Body of pancreas (tissue), 4 donors: Measurements from ENCODE around the gene FAM193B. TPM values are rescaled to one million over a fixed set of nuclear protein-coding genes. Genes with fewer than 3 reads are reported as not detected.
"Not testable (repeated sequence)": the region's sequence is repeated elsewhere in the genome, so short reads cannot be mapped to it uniquely, and the experiment has no call there.

ENCODE experiments used
- ATAC-seq: fragments of 150-250 bp; one replicate; pipeline ENCODE4 v1.9.1; 2016
- DNase-seq, 4 donors: peaks; one replicate each; pipeline ENCODE4 v3.0.0-alpha.2; 2019
- H3K27ac ChIP-seq, 4 donors: fragments of 200-600 bp; sonication (generic); 1 replicate in 3 of 4; 2 replicates in 1 of 4; pipeline versions ENCODE4 v1.5.1 to v1.6.1; 2016 to 2019; ENCODE audit warnings: mild to moderate bottlenecking in 1 of 4, mixed read lengths in 1 of 4, moderate library complexity in 1 of 4
- H3K27me3 ChIP-seq, 2 donors: fragments of 200-600 bp; sonication (generic); one replicate each; pipeline ENCODE4 v1.6.0; 2016; ENCODE audit warnings: mild to moderate bottlenecking in 1 of 2
- H3K36me3 ChIP-seq, 2 donors: fragments of 200-600 bp; sonication (generic); replicated peaks in 1 of 2; 2 replicates each; pipeline ENCODE4 v1.5.1; 2016; ENCODE audit warnings: low read depth in 2 of 2; ENCODE audit not compliant: insufficient read depth in 1 of 2
- H3K4me1 ChIP-seq: fragments of 200-600 bp; sonication (generic); one replicate; pipeline ENCODE4 v1.6.0; 2016
- H3K4me3 ChIP-seq, 2 donors: fragments of 200-600 bp; sonication (generic); 1 replicate in 1 of 2; 2 replicates in 1 of 2; pipeline ENCODE4 v1.5.1; 2016 to 2019
- H3K9me3 ChIP-seq, 3 donors: fragments of 200-600 bp; sonication (generic); 1 replicate in 2 of 3; 2 replicates in 1 of 3; pipeline ENCODE4 v1.5.1; 2016
- POLR2A ChIP-seq, 3 donors: fragments of 450-650 bp; IDR thresholded peaks; one replicate each; pipeline ENCODE4 v1.6.1; 2016; ENCODE audit warnings: antibody characterized with exemption in 3 of 3, mild to moderate bottlenecking in 2 of 3
- WGBS, 2 donors: methylation state at CpG; one replicate each; pipeline ENCODE4 v1.1.5; 2017; 5-methylcytosine and 5-hydroxymethylcytosine counted together
- intact Hi-C: fragments of 100-400 bp; cut with DNase I; formaldehyde crosslinking; loops from one replicate; pipeline ENCODE4 v1.15.1; 2023
- total RNA-seq, 2 donors: library from RNA; depleted of rRNA; stranded (reverse); fragments of >200 nt; gene quantifications; one replicate each; pipeline ENCODE4 v1.1.0, GENCODE V29; 2016
- TF ChIP-seq, protein P1 (sequence below), 7 experiments: fragments of 450-650 bp in 4 of 7; fragments of 200-600 bp in 3 of 7; sonication (generic) in 3 of 7; IDR thresholded peaks; one replicate each; pipeline ENCODE4 v1.5.1; 2016 to 2019; ENCODE audit warnings: antibody characterized with exemption in 7 of 7

The FAM193B gene
- total RNA-seq, 2 donors from 2014 or later = 79.9 to 133 TPM

DNA sequence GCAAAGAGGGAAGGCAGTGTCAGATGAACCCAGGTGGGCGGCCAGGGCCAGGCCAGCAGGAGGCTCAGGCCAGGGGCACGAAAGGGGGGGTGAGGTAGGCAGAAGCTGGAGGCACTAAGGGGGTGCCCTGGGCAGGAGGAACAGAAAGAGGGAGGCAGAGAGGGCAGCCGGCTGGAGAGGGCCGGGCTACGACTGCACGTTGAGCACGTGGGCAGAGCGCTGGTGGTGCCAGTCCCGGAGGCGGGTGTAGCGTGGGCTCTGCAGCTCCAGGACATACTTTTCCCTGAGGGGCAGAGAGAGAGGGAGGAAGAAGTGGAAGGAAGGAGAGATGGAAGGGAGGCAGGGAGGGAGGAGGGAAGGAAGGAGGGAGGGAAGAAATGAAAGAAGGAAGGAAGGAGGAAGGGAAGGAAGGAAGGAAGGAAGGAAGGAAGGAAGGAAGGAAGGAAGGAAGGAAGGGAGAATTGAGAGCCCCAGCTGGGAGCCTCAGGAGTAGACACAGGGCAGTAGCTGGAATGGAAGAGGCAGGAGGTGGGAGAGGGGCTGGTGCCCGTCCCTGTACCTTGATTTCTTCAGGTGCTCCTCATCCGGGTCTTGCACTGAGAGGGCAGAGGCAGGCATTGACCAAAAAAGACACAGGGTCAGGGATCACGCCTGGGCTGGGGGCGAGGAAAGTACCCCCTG lies 63.9 kb downstream of the FAM193B start:
- no peaks in the 10 kb centered on the region for H3K9me3 ChIP-seq
- ATAC-seq (no peak), DNase-seq (no peak)
- no peak overlapping the region for H3K27ac ChIP-seq
- no peaks in the 10 kb centered on the region for H3K27me3 ChIP-seq
- H3K4me3 ChIP-seq = no peak overlapping the region
- no peaks in the 10 kb centered on the region for H3K36me3 ChIP-seq
- TF ChIP-seq POLR2A (IDR thresholded peaks at IDR 0.05) = no peak
- TF ChIP-seq, protein P1, sequence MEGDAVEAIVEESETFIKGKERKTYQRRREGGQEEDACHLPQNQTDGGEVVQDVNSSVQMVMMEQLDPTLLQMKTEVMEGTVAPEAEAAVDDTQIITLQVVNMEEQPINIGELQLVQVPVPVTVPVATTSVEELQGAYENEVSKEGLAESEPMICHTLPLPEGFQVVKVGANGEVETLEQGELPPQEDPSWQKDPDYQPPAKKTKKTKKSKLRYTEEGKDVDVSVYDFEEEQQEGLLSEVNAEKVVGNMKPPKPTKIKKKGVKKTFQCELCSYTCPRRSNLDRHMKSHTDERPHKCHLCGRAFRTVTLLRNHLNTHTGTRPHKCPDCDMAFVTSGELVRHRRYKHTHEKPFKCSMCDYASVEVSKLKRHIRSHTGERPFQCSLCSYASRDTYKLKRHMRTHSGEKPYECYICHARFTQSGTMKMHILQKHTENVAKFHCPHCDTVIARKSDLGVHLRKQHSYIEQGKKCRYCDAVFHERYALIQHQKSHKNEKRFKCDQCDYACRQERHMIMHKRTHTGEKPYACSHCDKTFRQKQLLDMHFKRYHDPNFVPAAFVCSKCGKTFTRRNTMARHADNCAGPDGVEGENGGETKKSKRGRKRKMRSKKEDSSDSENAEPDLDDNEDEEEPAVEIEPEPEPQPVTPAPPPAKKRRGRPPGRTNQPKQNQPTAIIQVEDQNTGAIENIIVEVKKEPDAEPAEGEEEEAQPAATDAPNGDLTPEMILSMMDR (IDR thresholded peaks at IDR 0.05) = no peak
- peaks cover 9% of the 10 kb centered on the region for H3K4me1 ChIP-seq
- intact Hi-C loops = no loop called here
- WGBS, 2 donors = 90 to 92% methylated on average over 15 of the region's 15 CpGs

DNA sequence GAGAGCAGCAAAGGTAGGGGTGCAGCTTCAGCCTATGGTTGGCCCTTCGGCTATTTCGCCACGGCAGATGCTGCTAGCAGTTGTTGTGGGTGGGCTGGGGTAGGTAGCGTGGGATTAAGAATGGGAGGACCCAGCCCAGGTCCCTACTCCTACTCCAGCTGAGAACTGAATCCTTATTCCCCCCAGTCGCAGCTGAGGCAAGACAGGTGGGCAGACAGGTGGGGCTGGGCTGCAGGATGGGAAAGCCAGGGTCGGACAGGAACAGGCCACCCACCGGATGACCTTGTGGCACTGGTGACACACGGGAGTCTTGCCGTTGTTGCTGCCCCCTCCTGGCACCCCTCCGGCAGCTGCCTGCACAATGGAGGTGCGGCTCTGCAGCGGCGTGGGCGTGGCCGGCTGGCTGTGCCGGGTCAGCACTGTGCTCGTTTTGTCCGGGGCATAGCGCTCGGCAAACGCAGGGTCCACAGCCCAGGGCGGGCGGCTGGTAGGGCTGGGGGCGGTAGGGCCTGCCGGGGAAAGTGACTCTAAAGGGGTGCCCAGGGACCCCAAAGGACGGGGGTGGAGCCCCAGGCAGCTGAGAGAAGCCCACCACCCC lies 65.1 kb downstream of the FAM193B start:
- TF ChIP-seq POLR2A (IDR thresholded peaks at IDR 0.05) = no peak
- TF ChIP-seq, protein P1 (IDR thresholded peaks at IDR 0.05) = no peak
- Histone ChIP-seq H3K4me3 (no peak overlapping the region), H3K27me3 (no peaks in the 10 kb centered on the region), H3K9me3 (no peaks in the 10 kb centered on the region), H3K27ac (no peak overlapping the region), H3K4me1 (peaks cover 2% of the 10 kb centered on the region), H3K36me3 (no peaks in the 10 kb centered on the region)
- ATAC-seq = no peak
- intact Hi-C loops = no loop called here
- WGBS, 2 donors = 72 to 80% methylated on average over 13 to 26 of the region's 26 CpGs
- no peak for DNase-seq

DNA sequence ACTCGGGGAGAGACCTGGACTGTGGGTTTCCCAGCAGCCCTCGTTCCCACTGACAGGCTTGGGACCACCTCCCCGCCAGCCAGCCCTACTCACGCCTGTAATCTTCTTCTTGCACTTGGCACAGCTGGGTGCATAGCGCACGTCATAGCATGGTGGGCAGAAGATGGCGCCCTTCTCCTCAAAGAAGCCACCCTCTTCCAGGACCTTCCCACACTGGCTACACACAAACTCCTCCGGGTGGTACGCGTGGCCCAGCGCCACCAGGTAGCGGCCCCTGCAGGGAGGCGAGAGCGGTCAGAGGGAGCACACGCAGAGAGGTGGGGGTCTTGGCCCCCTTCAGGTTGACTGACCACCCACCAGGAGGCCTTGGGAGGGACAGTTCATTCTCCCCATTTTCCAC lies 66.4 kb downstream of the FAM193B start:
- Histone ChIP-seq H3K4me1 (no peaks in the 10 kb centered on the region), H3K9me3 (no peaks in the 10 kb centered on the region), H3K36me3 (no peaks in the 10 kb centered on the region), H3K27ac (no peak overlapping the region), H3K4me3 (no peak overlapping the region), H3K27me3 (no peaks in the 10 kb centered on the region)
- DNase-seq (no peak), ATAC-seq (no peak)
- TF ChIP-seq, protein P1 (IDR thresholded peaks at IDR 0.05) = no peak
- no peak for TF ChIP-seq POLR2A (IDR thresholded peaks at IDR 0.05)
- WGBS, 2 donors = 89 to 91% methylated on average over 14 to 15 of the region's 15 CpGs
- intact Hi-C loops = no loop called here

DNA sequence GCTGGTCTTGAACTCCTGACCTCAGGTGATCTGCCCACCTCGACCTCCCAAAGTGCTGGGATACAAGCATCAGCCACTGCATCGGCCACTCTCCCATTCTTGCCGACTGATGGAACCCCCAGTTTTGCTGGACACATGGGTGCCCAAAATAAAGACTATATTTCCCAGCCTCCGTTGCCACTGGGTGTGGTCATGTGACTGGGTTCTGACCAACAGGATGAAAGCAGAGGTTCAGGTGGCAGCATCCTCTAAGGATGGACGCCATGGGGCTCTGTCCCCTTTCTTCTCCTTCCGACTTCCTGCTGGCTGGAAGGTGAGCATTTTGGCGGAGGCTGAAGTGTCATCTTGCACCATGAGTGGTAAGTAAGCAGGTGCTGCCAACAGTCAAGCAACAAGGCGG lies 67.2 kb downstream of the FAM193B start:
- H3K4me1 ChIP-seq = no peaks in the 10 kb centered on the region
- TF ChIP-seq, protein P1 (IDR thresholded peaks at IDR 0.05) = no peak
- TF ChIP-seq POLR2A (IDR thresholded peaks at IDR 0.05) = no peak
- DNase-seq (no peak), ATAC-seq (no peak)
- H3K36me3 ChIP-seq = no peaks in the 10 kb centered on the region
- no peak overlapping the region for H3K4me3 ChIP-seq
- H3K27me3 ChIP-seq = no peaks in the 10 kb centered on the region
- intact Hi-C loops = no loop called here
- WGBS, 2 donors = 89 to 90% methylated on average over 8 of the region's 8 CpGs
- no peak overlapping the region for H3K27ac ChIP-seq
- H3K9me3 ChIP-seq = no peaks in the 10 kb centered on the region

DNA sequence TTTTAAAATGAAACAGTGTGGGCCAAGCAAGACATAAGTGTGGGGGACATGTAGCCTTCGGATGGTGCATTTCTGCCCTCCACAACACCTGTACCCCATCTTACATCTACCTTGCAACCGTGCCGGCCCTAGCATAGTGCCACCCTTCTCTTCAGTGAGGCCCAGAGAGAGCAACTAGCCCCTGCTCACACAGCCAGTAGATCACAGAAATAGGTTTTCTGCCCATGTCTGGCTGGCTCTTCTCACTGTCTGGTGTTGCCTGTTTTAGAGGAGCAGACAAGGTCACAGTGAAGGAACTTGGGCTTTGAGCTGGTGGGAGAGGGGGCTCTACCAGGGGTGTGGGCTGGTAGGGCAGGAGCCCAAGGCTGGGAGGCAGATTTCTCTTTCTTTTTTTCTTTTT lies 68.1 kb downstream of the FAM193B start:
- H3K4me3 ChIP-seq = no peak overlapping the region
- ATAC-seq (no peak), DNase-seq (no peak)
- TF ChIP-seq, protein P1 (IDR thresholded peaks at IDR 0.05) = no peak
- TF ChIP-seq POLR2A (IDR thresholded peaks at IDR 0.05) = no peak
- no peaks in the 10 kb centered on the region for H3K9me3 ChIP-seq
- H3K27me3 ChIP-seq = no peaks in the 10 kb centered on the region
- no peaks in the 10 kb centered on the region for H3K4me1 ChIP-seq
- H3K36me3 ChIP-seq = no peaks in the 10 kb centered on the region
- H3K27ac ChIP-seq = no peak overlapping the region
- intact Hi-C loops = no loop called here
- 89 to 93% methylated on average over 2 to 3 of the region's 3 CpGs for WGBS, 2 donors

DNA sequence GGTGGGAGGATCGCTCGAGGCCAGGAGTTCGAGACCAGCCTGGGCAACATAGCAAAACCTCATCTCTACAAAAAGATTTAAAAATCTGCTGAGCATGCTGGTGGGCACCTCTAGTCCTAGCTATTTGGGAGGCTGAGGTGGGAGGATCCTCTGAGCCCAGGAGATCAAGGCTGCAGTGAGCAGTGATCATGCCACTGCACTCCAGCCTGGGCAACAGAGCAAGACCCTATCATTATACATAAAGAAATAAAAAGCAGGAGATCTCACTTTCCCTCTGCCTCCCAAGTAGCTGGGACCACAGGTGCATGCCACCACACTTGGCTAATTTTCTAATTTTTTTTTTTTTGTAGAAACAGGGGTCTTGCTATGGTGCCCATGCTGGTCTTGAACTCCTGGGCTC lies 68.6 kb downstream of the FAM193B start:
- WGBS, 2 donors = 56 to 100% methylated on average over 3 of the region's 3 CpGs

More for the DNA sequence above, 68.6 kb downstream of the FAM193B start:
- DNase-seq, intact Hi-C loops, H3K36me3 ChIP-seq, H3K4me1 ChIP-seq, H3K9me3 ChIP-seq, H3K4me3 ChIP-seq, H3K27me3 ChIP-seq, ATAC-seq, H3K27ac ChIP-seq: not testable (repeated sequence)
